Neural crest cell (in vitro differentiated cells): ENCODE data around the gene KIAA1210. TPM values are rescaled to one million over a fixed set of nuclear protein-coding genes. Genes with fewer than 3 reads are reported as not detected.

Source experiments
- DNase-seq: peaks from one replicate; pipeline ENCODE4 v3.0.0; 2021; ENCODE audit warnings: low read depth, mixed read lengths, low spot score
- H3K27ac Mint-ChIP-seq: one replicate; pipeline ENCODE4 v1.8.0; 2021; ENCODE audit warnings: mild to moderate bottlenecking, mixed read lengths; ENCODE audit not compliant: unreplicated experiment
- H3K27me3 Mint-ChIP-seq: 2 replicates; pipeline ENCODE4 v1.8.0; 2021; ENCODE audit warnings: low read depth, mild to moderate bottlenecking, mixed read lengths
- H3K36me3 Mint-ChIP-seq: 2 replicates; pipeline ENCODE4 v1.8.0; 2021; ENCODE audit warnings: low read depth, mild to moderate bottlenecking, mixed read lengths
- H3K4me1 Mint-ChIP-seq: 2 replicates; pipeline ENCODE4 v1.8.0; 2021; ENCODE audit warnings: mixed read lengths
- H3K4me3 Mint-ChIP-seq: one replicate; pipeline ENCODE4 v1.8.0; 2021; ENCODE audit warnings: mild to moderate bottlenecking, mixed read lengths
- H3K9me3 Mint-ChIP-seq: 2 replicates; pipeline ENCODE4 v1.8.0; 2021; ENCODE audit warnings: mixed read lengths
- total RNA-seq: library from RNA; stranded (reverse); gene quantifications from 2 replicates; pipeline ENCODE4 v1.2.1, GENCODE V29; 2021
- TF ChIP-seq, protein P1 (sequence below): fragments of 200-600 bp; sonication (generic); conservative IDR thresholded peaks from 2 replicates; pipeline ENCODE4 v1.5.0; 2021; ENCODE audit warnings: antibody characterized with exemption, mild to moderate bottlenecking

KIAA1210 gene
- total RNA-seq, 1 donor from 2014 or later, result not detected

DNA sequence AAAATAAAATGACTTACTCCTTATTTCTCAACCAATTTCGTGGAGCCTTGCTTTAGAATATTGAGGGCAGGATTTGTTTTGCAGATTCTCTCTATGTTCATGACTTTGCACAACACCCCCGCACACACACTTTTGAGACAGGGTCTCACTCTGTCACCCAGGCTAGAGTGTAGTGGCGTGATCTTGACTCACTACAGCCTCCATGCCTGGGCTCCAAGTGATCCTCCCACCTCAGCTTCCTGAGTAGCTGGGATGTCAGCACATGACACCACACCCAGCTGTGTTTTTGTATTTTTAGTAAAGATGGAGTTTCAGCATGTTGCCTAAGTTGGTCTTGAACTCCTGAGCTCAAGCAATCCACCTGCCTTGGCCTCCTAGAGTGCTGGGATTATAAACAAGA, 42.8 kb downstream of the KIAA1210 start:
- DNase-seq, result no peak
- H3K9me3 Mint-ChIP-seq, result peaks cover 6% of the 10 kb centered on the region
- TF ChIP-seq, protein P1, sequence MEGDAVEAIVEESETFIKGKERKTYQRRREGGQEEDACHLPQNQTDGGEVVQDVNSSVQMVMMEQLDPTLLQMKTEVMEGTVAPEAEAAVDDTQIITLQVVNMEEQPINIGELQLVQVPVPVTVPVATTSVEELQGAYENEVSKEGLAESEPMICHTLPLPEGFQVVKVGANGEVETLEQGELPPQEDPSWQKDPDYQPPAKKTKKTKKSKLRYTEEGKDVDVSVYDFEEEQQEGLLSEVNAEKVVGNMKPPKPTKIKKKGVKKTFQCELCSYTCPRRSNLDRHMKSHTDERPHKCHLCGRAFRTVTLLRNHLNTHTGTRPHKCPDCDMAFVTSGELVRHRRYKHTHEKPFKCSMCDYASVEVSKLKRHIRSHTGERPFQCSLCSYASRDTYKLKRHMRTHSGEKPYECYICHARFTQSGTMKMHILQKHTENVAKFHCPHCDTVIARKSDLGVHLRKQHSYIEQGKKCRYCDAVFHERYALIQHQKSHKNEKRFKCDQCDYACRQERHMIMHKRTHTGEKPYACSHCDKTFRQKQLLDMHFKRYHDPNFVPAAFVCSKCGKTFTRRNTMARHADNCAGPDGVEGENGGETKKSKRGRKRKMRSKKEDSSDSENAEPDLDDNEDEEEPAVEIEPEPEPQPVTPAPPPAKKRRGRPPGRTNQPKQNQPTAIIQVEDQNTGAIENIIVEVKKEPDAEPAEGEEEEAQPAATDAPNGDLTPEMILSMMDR, result no peak
- H3K4me3 Mint-ChIP-seq, result no peak overlapping the region
- H3K4me1 Mint-ChIP-seq, result no peaks in the 10 kb centered on the region
- no peak overlapping the region for H3K27ac Mint-ChIP-seq
- H3K27me3 Mint-ChIP-seq, result no peaks in the 10 kb centered on the region
- no peaks in the 10 kb centered on the region for H3K36me3 Mint-ChIP-seq

DNA sequence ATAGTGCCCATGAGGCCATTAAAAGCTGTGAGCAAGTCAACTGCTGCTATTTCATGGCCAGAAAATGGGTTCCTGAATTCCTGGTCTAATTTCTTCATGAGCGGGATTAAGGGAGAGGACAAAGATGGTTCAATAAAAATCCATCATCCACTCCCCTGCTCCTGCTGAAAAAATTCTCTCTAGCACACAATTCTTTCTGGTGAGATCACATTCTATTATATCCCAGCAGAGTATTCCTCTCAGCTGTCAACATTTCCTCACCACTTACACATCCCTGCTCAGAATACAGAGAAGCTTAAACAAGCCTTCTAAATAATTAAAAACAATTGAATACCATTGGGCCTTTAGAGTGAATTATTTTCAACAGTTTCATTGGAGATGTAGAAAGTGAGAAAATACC, 45.3 kb downstream of the KIAA1210 start:
- no peak for DNase-seq
- no peak overlapping the region for H3K4me3 Mint-ChIP-seq
- no peaks in the 10 kb centered on the region for H3K36me3 Mint-ChIP-seq
- no peaks in the 10 kb centered on the region for H3K27me3 Mint-ChIP-seq
- H3K27ac Mint-ChIP-seq, result no peak overlapping the region
- H3K4me1 Mint-ChIP-seq, result no peaks in the 10 kb centered on the region
- TF ChIP-seq, protein P1, result no peak
- peaks cover 9% of the 10 kb centered on the region for H3K9me3 Mint-ChIP-seq

DNA sequence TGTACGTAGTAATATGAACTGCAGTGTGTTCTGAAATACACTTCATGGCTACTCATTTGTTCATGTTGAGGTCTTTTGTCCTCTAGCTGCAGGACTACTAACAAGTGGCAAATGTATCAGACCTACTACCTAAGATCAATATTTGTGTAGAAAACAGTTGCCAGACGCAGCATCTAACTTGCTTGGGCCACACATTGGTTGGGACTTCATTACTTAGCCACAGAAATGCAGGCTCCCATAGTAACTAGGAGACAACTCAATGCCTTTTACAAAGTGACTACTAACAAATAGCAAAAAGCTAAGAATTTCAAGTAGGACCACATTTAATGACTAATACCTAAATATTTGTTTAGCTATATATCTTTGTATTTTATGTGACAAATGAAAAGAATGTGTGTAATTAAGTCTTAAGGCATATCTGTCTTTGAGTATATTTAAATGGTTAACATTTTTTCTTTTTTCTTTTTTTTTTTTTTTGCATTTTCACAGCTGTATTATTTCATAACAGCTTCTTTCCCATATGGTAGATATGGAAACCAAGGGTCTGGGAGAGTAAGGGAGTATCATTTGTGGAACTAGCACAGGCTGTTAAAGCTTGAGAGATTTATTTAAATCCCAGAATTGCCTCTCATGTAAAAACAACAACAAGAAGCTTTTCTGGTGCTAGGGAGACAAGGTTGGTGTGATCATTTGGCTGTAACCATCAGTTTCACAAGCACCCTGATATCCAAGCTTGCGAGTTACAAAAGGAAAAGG, 52.2 kb downstream of the KIAA1210 start:
- no peak overlapping the region for H3K27ac Mint-ChIP-seq
- peaks cover 4% of the 10 kb centered on the region for H3K36me3 Mint-ChIP-seq
- H3K4me1 Mint-ChIP-seq, result no peaks in the 10 kb centered on the region
- peaks cover 6% of the 10 kb centered on the region for H3K9me3 Mint-ChIP-seq
- H3K27me3 Mint-ChIP-seq, result no peaks in the 10 kb centered on the region
- no peak overlapping the region for H3K4me3 Mint-ChIP-seq
- TF ChIP-seq, protein P1, result no peak
- no peak for DNase-seq

DNA sequence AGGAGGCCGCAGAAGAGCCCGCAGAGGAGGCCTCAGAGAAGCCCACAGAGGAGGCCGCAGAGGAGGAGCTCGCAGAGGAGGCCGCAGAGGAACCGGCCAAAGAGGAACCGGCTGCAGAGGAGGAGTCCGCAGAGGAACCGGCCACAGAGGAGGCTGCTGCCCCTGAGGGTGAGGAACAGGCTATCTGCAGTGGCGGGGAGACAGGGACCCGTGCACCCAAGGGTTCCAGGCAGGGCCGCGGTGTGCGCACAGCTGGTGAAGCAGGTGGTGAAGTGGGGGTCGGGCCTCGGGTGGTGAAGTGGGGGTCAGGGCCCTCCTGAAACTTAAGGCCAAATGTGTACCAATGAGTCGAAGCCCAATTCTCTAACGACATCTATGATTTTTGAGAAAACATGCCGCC, 53.7 kb downstream of the KIAA1210 start:
- H3K9me3 Mint-ChIP-seq, result peaks cover 6% of the 10 kb centered on the region
- no peak overlapping the region for H3K4me3 Mint-ChIP-seq
- no peaks in the 10 kb centered on the region for H3K4me1 Mint-ChIP-seq
- H3K27ac Mint-ChIP-seq, result no peak overlapping the region
- TF ChIP-seq, protein P1, result no peak
- peaks cover 4% of the 10 kb centered on the region for H3K36me3 Mint-ChIP-seq
- DNase-seq, result no peak
- no peaks in the 10 kb centered on the region for H3K27me3 Mint-ChIP-seq

DNA sequence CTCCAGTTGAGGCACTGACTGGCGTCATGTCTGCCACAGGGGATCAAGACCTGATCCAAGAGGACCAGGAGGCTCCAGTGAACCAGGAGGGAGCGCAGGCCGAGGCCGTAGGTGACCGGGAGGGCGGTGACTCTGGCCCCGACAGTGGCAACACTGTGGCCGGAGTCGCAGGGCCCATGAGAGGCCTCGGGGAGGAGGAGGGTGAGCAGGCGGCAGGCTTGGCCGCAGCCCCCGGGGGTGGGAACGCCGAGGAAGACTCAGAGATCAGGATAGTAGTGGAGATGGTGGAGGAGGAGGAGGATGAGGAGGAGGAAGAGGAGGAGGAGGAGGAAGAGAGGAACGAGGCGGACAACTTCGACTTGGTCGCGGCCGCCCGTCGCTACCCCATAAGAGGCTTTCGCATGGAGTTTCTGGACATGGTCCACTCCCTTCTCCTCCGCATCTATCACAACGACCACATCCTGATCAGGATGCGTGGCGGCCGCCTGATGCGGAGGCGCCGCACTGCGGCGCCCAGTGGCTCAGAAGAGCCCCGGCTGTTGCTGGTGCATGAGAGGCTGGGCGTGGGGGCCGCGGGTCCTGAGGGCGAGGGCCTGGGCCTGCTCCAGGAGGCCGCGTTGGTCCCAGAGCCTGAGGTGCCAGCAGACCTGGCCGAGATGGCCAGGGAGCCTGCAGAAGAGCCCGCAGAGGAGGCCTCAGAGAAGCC, 54.3 kb downstream of the KIAA1210 start:
- H3K4me3 Mint-ChIP-seq, result no peak overlapping the region
- TF ChIP-seq, protein P1, result no peak
- no peaks in the 10 kb centered on the region for H3K4me1 Mint-ChIP-seq
- no peak for DNase-seq
- peaks cover 4% of the 10 kb centered on the region for H3K36me3 Mint-ChIP-seq
- no peaks in the 10 kb centered on the region for H3K27me3 Mint-ChIP-seq
- H3K9me3 Mint-ChIP-seq, result peaks cover 2% of the 10 kb centered on the region
- no peak overlapping the region for H3K27ac Mint-ChIP-seq
